HEK293T (cell line): ENCODE measurements around the gene MECP2.

Experiments
- L3MBTL2 ChIP-seq: fragments of 450-650 bp; conservative IDR thresholded peaks from 2 replicates; pipeline ENCODE4 v1.6.1; 2016; ENCODE audit warnings: mild to moderate bottlenecking
- TARDBP ChIP-seq: fragments of 450-650 bp; IDR thresholded peaks from 2 replicates; pipeline ENCODE4 v1.6.1; 2016
- TF ChIP-seq, protein P1 (sequence below): fragments of 450-650 bp; IDR thresholded peaks from 2 replicates; pipeline ENCODE4 v1.6.1; 2016

DNA sequence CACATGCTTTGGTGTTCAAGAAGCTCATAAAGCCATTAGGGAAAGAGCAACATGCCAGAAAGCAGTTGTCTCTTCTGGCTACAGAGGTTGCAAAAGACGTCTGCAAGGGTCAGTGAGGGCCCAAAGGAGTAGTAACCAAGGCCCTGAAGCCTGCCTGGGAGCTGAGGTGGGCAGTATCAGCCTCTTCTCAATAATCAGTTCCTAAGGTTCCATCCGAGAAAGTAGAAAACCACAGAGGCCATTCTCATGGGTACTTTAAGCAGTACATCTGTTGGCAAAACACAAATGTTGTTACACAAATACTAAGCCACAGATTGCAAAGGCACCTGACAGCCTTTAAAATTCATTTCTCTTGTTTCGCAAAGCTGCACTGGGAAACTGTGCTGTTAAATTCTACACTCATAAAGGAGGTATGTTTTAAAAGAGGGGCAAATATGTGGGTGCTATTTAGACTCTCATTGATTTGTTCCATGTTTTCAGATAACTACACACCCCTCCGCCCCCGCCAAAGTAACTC is 37.7 kb downstream of the MECP2 start:
- TF ChIP-seq L3MBTL2: no peak
- no peak for TF ChIP-seq TARDBP
- TF ChIP-seq, protein P1, sequence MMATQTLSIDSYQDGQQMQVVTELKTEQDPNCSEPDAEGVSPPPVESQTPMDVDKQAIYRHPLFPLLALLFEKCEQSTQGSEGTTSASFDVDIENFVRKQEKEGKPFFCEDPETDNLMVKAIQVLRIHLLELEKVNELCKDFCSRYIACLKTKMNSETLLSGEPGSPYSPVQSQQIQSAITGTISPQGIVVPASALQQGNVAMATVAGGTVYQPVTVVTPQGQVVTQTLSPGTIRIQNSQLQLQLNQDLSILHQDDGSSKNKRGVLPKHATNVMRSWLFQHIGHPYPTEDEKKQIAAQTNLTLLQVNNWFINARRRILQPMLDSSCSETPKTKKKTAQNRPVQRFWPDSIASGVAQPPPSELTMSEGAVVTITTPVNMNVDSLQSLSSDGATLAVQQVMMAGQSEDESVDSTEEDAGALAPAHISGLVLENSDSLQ: no peak
